ENCODE results near the gene PATZ1. TPM values are rescaled to one million over a fixed set of nuclear protein-coding genes. Genes with fewer than 3 reads are reported as not detected.
"Not testable (repeated sequence)": the region's sequence is repeated elsewhere in the genome, so short reads cannot be mapped to it uniquely, and the experiment has no call there.

The PATZ1 gene
- total RNA-seq, 1 donor from 2014 or later: 24.3 TPM

DNA sequence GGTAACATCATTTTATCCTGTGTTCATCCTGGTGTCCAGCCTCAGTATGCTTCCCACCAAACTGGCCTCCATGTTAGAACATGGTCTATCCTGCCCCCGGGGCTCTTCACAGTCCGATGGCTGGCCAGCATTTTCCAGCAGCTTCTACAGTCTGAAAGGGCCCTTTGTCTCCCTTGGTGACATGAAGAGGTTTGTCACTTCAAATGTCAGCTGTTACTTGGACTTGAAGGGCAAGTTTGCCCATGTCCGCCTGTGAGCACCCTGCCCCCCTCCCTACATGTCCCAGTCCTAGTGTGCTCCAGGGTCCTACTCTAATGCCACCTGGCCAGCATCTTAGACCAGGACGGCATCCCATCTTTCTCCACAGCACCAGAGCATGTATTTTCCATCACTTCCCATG is 24.7 kb downstream of the PATZ1 start:
- no peak overlapping the region for H3K27ac ChIP-seq
- H3K9me3 ChIP-seq: no peaks in the 10 kb centered on the region
- no peak overlapping the region for H3K4me3 ChIP-seq
- peaks cover 8% of the 10 kb centered on the region for H3K4me1 ChIP-seq
- peaks cover 12% of the 10 kb centered on the region for H3K36me3 ChIP-seq
- intact Hi-C loops (cut with DNase I): no loop called here
- no peaks in the 10 kb centered on the region for H3K27me3 ChIP-seq
- TF ChIP-seq, protein P1, sequence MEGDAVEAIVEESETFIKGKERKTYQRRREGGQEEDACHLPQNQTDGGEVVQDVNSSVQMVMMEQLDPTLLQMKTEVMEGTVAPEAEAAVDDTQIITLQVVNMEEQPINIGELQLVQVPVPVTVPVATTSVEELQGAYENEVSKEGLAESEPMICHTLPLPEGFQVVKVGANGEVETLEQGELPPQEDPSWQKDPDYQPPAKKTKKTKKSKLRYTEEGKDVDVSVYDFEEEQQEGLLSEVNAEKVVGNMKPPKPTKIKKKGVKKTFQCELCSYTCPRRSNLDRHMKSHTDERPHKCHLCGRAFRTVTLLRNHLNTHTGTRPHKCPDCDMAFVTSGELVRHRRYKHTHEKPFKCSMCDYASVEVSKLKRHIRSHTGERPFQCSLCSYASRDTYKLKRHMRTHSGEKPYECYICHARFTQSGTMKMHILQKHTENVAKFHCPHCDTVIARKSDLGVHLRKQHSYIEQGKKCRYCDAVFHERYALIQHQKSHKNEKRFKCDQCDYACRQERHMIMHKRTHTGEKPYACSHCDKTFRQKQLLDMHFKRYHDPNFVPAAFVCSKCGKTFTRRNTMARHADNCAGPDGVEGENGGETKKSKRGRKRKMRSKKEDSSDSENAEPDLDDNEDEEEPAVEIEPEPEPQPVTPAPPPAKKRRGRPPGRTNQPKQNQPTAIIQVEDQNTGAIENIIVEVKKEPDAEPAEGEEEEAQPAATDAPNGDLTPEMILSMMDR (IDR thresholded peaks at IDR 0.05): no peak
- DNase-seq (no peak), ATAC-seq (peak; percentile 55)

DNA sequence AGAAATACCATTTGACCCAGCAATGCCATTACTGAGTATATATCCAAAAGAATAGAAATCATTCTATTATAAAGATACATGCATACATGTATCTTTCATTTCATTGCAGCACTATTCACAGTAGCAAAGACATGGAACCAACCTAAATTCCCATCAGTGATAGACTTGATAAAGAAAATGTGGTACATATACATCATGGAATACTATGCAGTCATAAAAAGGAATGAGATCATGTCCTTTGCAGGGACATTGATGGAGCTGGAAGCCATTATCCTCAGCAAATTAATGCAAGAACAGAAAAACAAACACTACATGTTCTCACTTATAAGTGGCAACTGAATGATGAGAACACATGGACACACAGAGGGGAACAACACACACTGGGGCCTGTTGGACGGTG is 31.9 kb downstream of the PATZ1 start:
- H3K27me3 ChIP-seq; H3K36me3 ChIP-seq; H3K4me3 ChIP-seq; DNase-seq; H3K9me3 ChIP-seq; H3K27ac ChIP-seq; intact Hi-C loops (cut with DNase I); ATAC-seq: not testable (repeated sequence)
- peaks cover 12% of the 10 kb centered on the region for H3K4me1 ChIP-seq

DNA sequence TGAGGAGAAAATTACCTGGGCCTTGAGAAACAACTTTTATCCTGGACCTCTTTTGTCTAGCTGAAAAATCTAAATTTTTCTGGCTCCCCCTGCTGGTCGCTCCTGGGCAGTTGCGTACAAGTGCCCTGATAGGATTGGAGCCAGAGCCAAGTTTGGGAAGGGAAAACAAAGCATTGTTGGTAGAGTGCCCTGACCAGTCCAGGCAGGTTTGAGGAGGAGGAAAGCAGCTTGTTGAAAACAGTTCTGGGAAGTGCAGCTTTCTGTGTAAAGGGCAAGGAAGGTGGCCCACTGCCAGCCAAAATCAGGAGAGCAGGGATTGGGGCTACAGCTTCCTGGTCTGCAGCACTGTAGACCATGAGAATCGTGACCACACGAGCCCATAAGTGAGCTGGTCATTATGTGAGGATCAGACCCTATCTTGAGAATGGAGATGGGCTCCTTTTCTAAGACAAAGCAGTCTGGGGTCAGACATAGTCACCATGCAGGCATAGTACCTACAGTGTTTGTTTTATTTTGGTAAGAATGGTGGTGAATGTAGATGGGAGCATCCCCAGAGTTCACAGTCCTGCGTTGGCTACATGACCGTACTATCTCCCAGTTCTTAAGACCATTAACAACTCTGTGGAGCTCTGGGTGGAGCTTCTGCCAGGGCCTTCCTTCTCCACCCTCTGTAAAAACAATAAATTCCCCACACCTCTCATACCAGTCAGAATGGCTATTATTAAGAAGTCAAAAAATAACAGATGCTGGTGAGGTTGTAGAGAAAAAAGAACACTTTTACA is 32.6 kb downstream of the PATZ1 start:
- peak; percentile 99 for ATAC-seq
- TF ChIP-seq, protein P1 (IDR thresholded peaks at IDR 0.05): peak; percentile 93
- Histone ChIP-seq H3K4me3 (no peak overlapping the region), H3K27ac (peak overlapping the region; percentile 67), H3K36me3 (no peaks in the 10 kb centered on the region), H3K27me3 (no peaks in the 10 kb centered on the region), H3K4me1 (peaks cover 12% of the 10 kb centered on the region), H3K9me3 (peaks cover 3% of the 10 kb centered on the region)
- peak; percentile 90 for DNase-seq
- intact Hi-C loops (cut with DNase I): no loop called here

DNA sequence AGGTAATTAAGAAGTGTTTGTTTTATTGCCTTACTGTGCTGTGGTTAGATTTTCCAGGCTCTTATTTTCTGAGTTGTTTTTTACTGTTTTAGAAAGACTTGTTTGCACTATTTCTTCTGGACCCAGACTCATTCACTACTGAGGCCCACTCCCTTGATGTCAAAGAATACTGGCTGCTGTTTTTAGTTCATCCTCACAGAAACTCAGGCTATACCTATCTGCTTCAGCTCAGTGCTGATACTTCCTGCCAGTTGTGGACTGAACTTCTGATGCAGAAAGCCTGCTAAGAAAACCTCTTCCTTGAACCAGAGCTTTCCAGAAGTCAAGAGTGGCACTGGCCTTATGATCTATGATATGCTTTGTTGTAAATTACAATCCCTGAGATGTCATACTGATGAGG is 38.0 kb downstream of the PATZ1 start:
- intact Hi-C loops (cut with DNase I): no loop called here

DNA sequence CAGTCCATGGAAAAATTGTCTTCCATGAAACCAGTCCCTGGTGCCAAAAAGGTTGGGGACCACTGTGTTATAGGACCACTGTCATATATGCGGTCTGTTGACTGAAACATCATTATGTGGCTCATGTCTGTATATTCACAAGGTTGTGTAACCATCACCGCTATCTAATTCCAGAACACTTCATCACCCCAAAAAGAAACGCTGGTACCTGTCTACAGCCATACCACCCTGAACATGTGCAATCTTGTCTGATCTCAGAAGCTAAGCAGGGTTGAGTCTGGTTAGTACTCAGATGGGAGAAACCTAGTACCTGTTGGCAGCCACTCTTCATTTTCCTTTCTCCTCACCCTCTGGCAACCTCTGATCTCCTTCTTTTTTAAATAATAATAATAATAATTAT is 41.0 kb downstream of the PATZ1 start:
- Histone ChIP-seq H3K27me3 (no peaks in the 10 kb centered on the region), H3K36me3 (no peaks in the 10 kb centered on the region), H3K4me1 (no peaks in the 10 kb centered on the region), H3K27ac (no peak overlapping the region), H3K4me3 (no peak overlapping the region), H3K9me3 (no peaks in the 10 kb centered on the region)
- intact Hi-C loops (cut with DNase I): no loop called here
- TF ChIP-seq, protein P1 (IDR thresholded peaks at IDR 0.05): no peak
- DNase-seq (no peak), ATAC-seq (no peak)

More for the DNA sequence above, 38.0 kb downstream of the PATZ1 start:
- TF ChIP-seq, protein P1 (IDR thresholded peaks at IDR 0.05): no peak
- peaks cover 3% of the 10 kb centered on the region for H3K4me1 ChIP-seq
- no peak for DNase-seq
- no peak for ATAC-seq
- no peaks in the 10 kb centered on the region for H3K27me3 ChIP-seq
- no peaks in the 10 kb centered on the region for H3K9me3 ChIP-seq
- no peaks in the 10 kb centered on the region for H3K36me3 ChIP-seq
- no peak overlapping the region for H3K27ac ChIP-seq
- no peak overlapping the region for H3K4me3 ChIP-seq

DNA sequence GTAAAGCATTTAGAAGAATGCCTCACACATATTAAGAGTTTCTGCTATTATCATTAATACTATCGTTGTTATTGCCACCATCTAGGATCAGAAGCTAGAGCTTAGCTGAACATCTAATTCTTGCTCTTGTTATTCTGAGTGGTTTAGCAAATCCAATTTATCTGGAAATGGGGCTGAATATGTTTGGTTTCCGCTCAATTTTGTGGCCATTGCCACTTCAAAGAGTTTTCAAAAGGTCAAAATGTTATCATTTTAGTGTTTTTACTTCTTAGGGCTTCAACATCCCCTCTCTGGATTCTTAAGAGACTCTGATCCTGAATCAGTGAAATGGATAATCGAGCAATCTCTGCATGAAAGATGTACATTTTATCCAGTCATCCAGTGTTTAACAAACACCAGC is 43.6 kb downstream of the PATZ1 start:
- intact Hi-C loops (cut with DNase I): no loop called here
- no peaks in the 10 kb centered on the region for H3K27me3 ChIP-seq
- DNase-seq (no peak), ATAC-seq (no peak)
- no peaks in the 10 kb centered on the region for H3K4me1 ChIP-seq
- no peaks in the 10 kb centered on the region for H3K36me3 ChIP-seq
- TF ChIP-seq, protein P1 (IDR thresholded peaks at IDR 0.05): no peak
- no peak overlapping the region for H3K27ac ChIP-seq
- H3K9me3 ChIP-seq: no peaks in the 10 kb centered on the region
- no peak overlapping the region for H3K4me3 ChIP-seq

Measured in upper lobe of right lung (tissue), 1 donor.